GM23338 (cell line): ENCODE measurements around the gene MARK2. TPM values are rescaled to one million over a fixed set of nuclear protein-coding genes. Genes with fewer than 3 reads are reported as not detected.

Experiments
- ATAC-seq: fragments of 200-7000 bp; cut with Tn5 transposase; 3 replicates; pipeline ENCODE4 v1.9.1; 2020
- DNase-seq: peaks from one replicate; pipeline ENCODE4 v3.0.0-alpha.2; 2015; ENCODE audit warnings: low spot score
- H2AFZ ChIP-seq: fragments of 200-600 bp; sonication (generic); 2 replicates; pipeline ENCODE4 v1.8.0; 2016; ENCODE audit warnings: antibody characterized with exemption, mild to moderate bottlenecking, moderate library complexity
- H3F3A ChIP-seq: fragments of 200-600 bp; sonication (generic); replicated peaks from 2 replicates; pipeline ENCODE4 v1.8.0; 2017; ENCODE audit warnings: antibody characterized with exemption, mixed run types, low read depth
- H3K27ac ChIP-seq: fragments of 200-600 bp; sonication (generic); 2 replicates; pipeline ENCODE4 v1.6.1; 2016; ENCODE audit warnings: low read depth
- H3K27me3 ChIP-seq: fragments of 200-600 bp; sonication (generic); 2 replicates; pipeline ENCODE4 v1.8.0; 2016; ENCODE audit warnings: mild to moderate bottlenecking, mixed run types, moderate library complexity; ENCODE audit not compliant: insufficient read depth
- H3K36me3 ChIP-seq: fragments of 200-600 bp; sonication (generic); 2 replicates; pipeline ENCODE4 v1.8.0; 2016; ENCODE audit warnings: mild to moderate bottlenecking; ENCODE audit not compliant: insufficient read depth
- H3K4me1 ChIP-seq: fragments of 200-600 bp; sonication (generic); 2 replicates; pipeline ENCODE4 v1.8.0; 2016; ENCODE audit warnings: mild to moderate bottlenecking, moderate library complexity; ENCODE audit not compliant: insufficient read depth
- H3K4me2 ChIP-seq: fragments of 200-600 bp; sonication (generic); 2 replicates; pipeline ENCODE4 v1.7.1; 2017; ENCODE audit warnings: mixed run types
- H3K4me3 ChIP-seq: fragments of 200-600 bp; sonication (generic); 2 replicates; pipeline ENCODE4 v1.6.1; 2016; ENCODE audit warnings: mixed run types
- H3K79me2 ChIP-seq: fragments of 200-600 bp; sonication (generic); replicated peaks from 2 replicates; pipeline ENCODE4 v1.8.0; 2017; ENCODE audit warnings: mild to moderate bottlenecking; ENCODE audit not compliant: insufficient read depth
- H3K9me2 ChIP-seq: fragments of 200-600 bp; sonication (generic); 2 replicates; pipeline ENCODE4 v1.8.0; 2017; ENCODE audit not compliant: insufficient read depth
- H4K20me1 ChIP-seq: fragments of 200-600 bp; sonication (generic); replicated peaks from 2 replicates; pipeline ENCODE4 v1.8.0; 2017; ENCODE audit warnings: mild to moderate bottlenecking; ENCODE audit not compliant: insufficient read depth
- H3K27ac Mint-ChIP-seq: 2 replicates; pipeline ENCODE4 v1.8.0; 2020; ENCODE audit warnings: inconsistent platforms, mild to moderate bottlenecking, moderate library complexity, mixed read lengths
- H3K27me3 Mint-ChIP-seq: 3 replicates; pipeline ENCODE4 v1.8.0; 2022; ENCODE audit warnings: low read depth, mild to moderate bottlenecking, moderate library complexity, mixed read lengths, inconsistent platforms; ENCODE audit not compliant: insufficient read depth, poor library complexity
- H3K36me3 Mint-ChIP-seq: 3 replicates; pipeline ENCODE4 v1.8.0; 2021; ENCODE audit warnings: low read depth, mild to moderate bottlenecking, inconsistent platforms, moderate library complexity, mixed read lengths
- H3K4me1 Mint-ChIP-seq: 3 replicates; pipeline ENCODE4 v1.8.0; 2020; ENCODE audit warnings: mild to moderate bottlenecking, inconsistent platforms, mixed read lengths
- H3K4me3 Mint-ChIP-seq: 3 replicates; pipeline ENCODE4 v1.8.0; 2021; ENCODE audit warnings: moderate library complexity, mild to moderate bottlenecking, inconsistent platforms, mixed read lengths
- H3K9me3 Mint-ChIP-seq: 3 replicates; pipeline ENCODE4 v1.8.0; 2020; ENCODE audit warnings: moderate library complexity, mild to moderate bottlenecking, inconsistent platforms, mixed read lengths
- CREB1 ChIP-seq: fragments of 250-450 bp; sonication (Bioruptor Pico); IDR thresholded peaks from 2 replicates; pipeline ENCODE4 v1.5.0; 2020; ENCODE audit warnings: low read depth, mild to moderate bottlenecking, moderate library complexity
- CTCF ChIP-seq, 2 experiments: fragments of 200-600 bp in 1 of 2; sonication (generic) in 1 of 2; conservative IDR thresholded peaks; 2 replicates each; pipeline versions ENCODE4 v1.5.1 to v1.6.1; 2016 to 2017; ENCODE audit warnings: antibody characterized with exemption in 2 of 2, low read depth in 2 of 2, mild to moderate bottlenecking in 2 of 2, moderate library complexity in 1 of 2
- ETS1 ChIP-seq: IDR thresholded peaks from 2 replicates; pipeline ENCODE4 v1.6.1; 2016; ENCODE audit warnings: antibody characterized with exemption
- EZH2 ChIP-seq: fragments of 200-600 bp; sonication (generic); IDR thresholded peaks from one replicate; pipeline ENCODE4 v1.8.0; 2017; ENCODE audit warnings: antibody characterized with exemption, mild to moderate bottlenecking, low read depth; ENCODE audit not compliant: unreplicated experiment
- EZH2phosphoT487 ChIP-seq: fragments of 200-600 bp; sonication (generic); IDR thresholded peaks from one replicate; pipeline ENCODE4 v1.8.1; 2018; ENCODE audit warnings: antibody characterized with exemption; ENCODE audit not compliant: unreplicated experiment
- JUNB ChIP-seq: IDR thresholded peaks from one replicate; pipeline ENCODE4 v1.6.1; 2016; ENCODE audit warnings: antibody characterized with exemption; ENCODE audit not compliant: unreplicated experiment
- NANOG ChIP-seq: IDR thresholded peaks from 2 replicates; pipeline ENCODE4 v1.6.1; 2016; ENCODE audit warnings: antibody characterized with exemption, borderline replicate concordance
- POLR2AphosphoS5 ChIP-seq: IDR thresholded peaks from 2 replicates; pipeline ENCODE4 v1.6.1; 2016; ENCODE audit warnings: antibody characterized with exemption, low read depth
- REST ChIP-seq: IDR thresholded peaks from one replicate; pipeline ENCODE4 v1.6.1; 2018; ENCODE audit warnings: antibody characterized with exemption; ENCODE audit not compliant: unreplicated experiment
- STAT1 ChIP-seq: IDR thresholded peaks from one replicate; pipeline ENCODE4 v1.6.1; 2016; ENCODE audit warnings: antibody characterized with exemption; ENCODE audit not compliant: unreplicated experiment
- ZNF114 ChIP-seq: fragments of 250-450 bp; sonication (Bioruptor Pico); IDR thresholded peaks from 2 replicates; pipeline ENCODE4 v1.5.0; 2020; ENCODE audit warnings: mild to moderate bottlenecking, moderate library complexity
- ZNF331 ChIP-seq: fragments of 250-450 bp; sonication (Bioruptor Pico); IDR thresholded peaks from 2 replicates; pipeline ENCODE4 v1.5.0; 2020; ENCODE audit warnings: low read depth, mild to moderate bottlenecking, moderate library complexity
- ZNF462 ChIP-seq: fragments of 250-450 bp; sonication (Bioruptor Pico); IDR thresholded peaks from 2 replicates; pipeline ENCODE4 v1.5.0; 2020; ENCODE audit warnings: mild to moderate bottlenecking, moderate library complexity
- polyA plus RNA-seq: library from polyadenylated mRNA; unstranded; fragments of >200 nt; fragmentation: Nextera tagmentation; extraction: Ambion mirVana; gene quantifications from 2 replicates; pipeline ENCODE4 v1.2.1, GENCODE V29; 2016
- total RNA-seq: library from RNA; depleted of rRNA; stranded (reverse); fragments of >200 nt; shearing (Covaris generic); gene quantifications from 2 replicates; pipeline ENCODE4 v1.2.3, GENCODE V29; 2014

MARK2 gene
- total and polyA plus RNA-seq, 2 experiments from 2014 or later, result 18.7 to 42.6 TPM

GRCh38 chr11:63883791-63884190 is 44.9 kb downstream of the MARK2 start:
- Histone ChIP-seq H3K27me3 (no peaks in the 10 kb centered on the region), H4K20me1 (peaks cover 47% of the 10 kb centered on the region), H2AFZ (no peak overlapping the region), H3K36me3 (no peaks in the 10 kb centered on the region), H3F3A (peaks cover 25% of the 10 kb centered on the region), H3K4me1 (peaks cover 56% of the 10 kb centered on the region), H3K9me2 (no peaks in the 10 kb centered on the region), H3K4me3 (no peak overlapping the region), H3K79me2 (peaks cover 88% of the 10 kb centered on the region), H3K4me2 (no peak overlapping the region), H3K27ac (no peak overlapping the region)
- ATAC-seq, result no peak
- H3K36me3 Mint-ChIP-seq, result peaks cover 5% of the 10 kb centered on the region; the same call in 2 of the 3 replicates
- no peak for DNase-seq
- no peaks in the 10 kb centered on the region; the same call in 2 of the 3 replicates for H3K9me3 Mint-ChIP-seq
- TF ChIP-seq JUNB, result no peak
- TF ChIP-seq EZH2, result no peak
- no peak for TF ChIP-seq STAT1
- no peak for TF ChIP-seq CREB1 (CRISPR knock-in tag)
- no peak for TF ChIP-seq REST
- TF ChIP-seq ZNF462 (CRISPR knock-in tag), result no peak
- no peak for TF ChIP-seq EZH2phosphoT487
- TF ChIP-seq POLR2AphosphoS5, result no peak
- no peak for TF ChIP-seq ZNF114 (CRISPR knock-in tag)
- no peak for TF ChIP-seq CTCF (conservative IDR thresholded peaks at IDR 0.05; ENCODE audit: low read depth in 2 of 2)
- TF ChIP-seq ETS1, result no peak
- no peak for TF ChIP-seq ZNF331
- no peak for TF ChIP-seq NANOG
- H3K4me3 Mint-ChIP-seq, result no peak overlapping the region
- peaks cover 75% of the 10 kb centered on the region for H3K4me1 Mint-ChIP-seq
- peaks cover 10% of the 10 kb centered on the region for H3K27me3 Mint-ChIP-seq
- peak overlapping the region; percentile 51 for H3K27ac Mint-ChIP-seq
